Cerebellar cortex (tissue), 1 donor: ENCODE results near the gene AIG1.
"Not testable (repeated sequence)": the region's sequence is repeated elsewhere in the genome, so short reads cannot be mapped to it uniquely, and the experiment has no call there.

ENCODE experiments used
- DNase-seq: peaks from one replicate; pipeline ENCODE4 v3.0.0-alpha.2; 2015; ENCODE audit warnings: low spot score

AIG1 gene

DNA sequence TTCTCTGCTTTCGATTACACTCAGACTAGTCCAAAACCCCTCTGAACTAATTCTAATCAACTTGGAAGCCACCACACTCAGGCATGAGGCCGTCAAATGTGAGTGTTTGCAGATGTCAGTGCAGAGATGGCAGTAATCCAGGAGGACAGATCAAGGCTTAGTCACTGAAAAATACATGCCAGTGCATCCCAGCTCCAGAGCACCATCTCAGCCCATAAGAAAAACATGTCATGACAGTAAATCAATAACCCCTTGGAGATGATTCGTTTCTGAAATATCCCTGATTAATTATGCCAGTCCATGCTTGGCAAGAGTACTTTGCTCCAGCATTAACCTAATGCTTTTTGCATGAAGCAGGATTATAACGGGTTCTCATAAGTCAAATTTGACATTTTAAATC is 210.3 kb downstream of the AIG1 start:
- DNase-seq, result no peak

DNA sequence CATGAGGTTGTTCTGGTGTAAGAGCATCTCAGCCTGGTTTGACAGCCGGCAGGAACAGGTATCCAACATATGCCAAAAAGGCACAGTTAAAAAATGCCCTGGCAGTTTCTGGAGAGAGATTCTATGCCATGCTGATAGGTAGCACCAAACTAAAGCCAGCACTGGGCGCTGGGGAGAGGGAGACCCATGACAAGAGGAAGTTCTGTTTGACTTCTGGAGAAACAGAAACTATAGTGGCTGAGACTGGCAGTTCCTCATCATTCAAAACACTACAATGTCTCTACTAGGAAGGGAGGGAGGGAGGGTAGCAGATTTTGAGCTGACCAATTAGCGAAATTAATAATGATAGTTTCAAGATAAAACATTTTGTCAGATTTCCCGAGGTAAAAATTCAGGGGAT is 215.7 kb downstream of the AIG1 start:
- DNase-seq, result no peak

DNA sequence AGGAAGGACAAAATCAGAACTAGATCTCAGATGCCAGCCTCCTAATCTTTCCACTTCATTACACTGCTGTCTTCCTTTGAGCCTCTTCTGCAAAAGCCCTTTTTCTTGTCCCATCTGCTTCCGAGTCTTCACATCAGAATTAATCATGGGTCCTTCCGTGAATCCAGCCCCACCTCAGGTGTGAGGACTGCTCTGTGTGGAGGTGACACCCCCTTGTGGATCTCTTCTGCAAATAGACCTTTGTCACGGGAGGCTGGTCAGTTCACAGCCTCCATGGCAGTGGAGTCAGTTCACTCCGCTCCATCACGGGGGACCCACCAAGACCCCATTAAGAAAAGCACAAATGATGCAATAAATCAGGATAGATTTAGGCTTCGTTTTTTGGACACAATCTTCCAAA is 218.7 kb downstream of the AIG1 start:
- peak; percentile 53 for DNase-seq

DNA sequence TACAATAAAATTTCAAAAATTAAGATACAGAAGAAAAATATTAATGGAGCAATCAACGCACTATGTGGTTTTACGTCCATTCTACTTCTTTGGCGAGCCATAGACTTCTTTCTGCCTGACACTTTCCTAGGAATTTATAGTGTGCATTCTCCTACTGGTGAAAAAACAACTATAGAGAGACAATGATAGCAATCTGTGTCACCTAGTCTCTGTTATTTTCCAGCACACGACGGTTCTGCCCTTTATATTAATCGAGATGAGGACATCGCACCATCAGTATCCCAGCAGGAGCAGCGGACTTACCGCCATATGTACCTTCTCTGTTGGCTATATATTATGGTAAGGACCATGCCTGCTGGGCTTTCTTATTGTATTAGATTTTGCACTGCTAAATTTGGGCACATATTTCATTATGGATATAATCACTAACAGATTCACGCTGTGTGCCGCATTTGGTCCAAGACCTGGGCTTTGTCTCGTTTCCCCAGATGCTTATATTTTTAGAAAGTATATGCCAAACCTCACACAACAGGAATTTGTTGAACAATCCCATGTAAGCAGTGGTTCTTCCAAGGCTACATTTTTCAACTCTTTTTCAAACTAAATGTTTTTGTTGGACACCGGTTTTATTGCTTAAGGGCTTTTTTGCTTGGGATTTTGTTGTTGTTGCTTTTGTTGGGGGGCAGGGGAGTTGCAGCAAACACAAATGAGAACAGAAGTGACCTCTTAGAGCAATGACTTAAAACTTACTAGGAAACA is 223.4 kb downstream of the AIG1 start:
- no peak for DNase-seq

DNA sequence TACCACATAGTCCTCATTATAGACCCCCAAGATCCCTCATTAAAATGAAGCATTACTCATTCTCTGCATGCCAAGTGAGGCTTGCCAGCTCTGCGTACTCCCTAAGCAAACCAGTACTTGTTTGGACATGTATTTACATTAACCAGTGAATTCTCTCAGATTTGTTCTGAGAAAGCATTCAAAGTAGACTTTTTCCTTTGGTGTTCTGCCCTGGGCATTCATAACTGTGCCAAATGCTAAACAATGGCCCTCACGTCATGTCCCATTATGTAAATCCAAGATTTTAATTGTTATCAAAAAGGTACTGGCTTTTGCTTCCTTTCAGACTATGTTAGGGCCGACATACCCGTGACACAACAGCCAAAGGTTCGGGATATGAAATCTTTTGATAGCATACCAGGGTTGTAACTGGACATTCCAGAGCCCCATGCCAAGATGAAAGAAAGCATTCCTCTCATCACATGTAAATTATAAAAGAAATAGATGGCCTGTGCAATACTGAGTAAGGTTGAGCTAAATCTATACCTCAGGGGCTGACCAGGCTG is 225.6 kb downstream of the AIG1 start:
- no peak for DNase-seq

DNA sequence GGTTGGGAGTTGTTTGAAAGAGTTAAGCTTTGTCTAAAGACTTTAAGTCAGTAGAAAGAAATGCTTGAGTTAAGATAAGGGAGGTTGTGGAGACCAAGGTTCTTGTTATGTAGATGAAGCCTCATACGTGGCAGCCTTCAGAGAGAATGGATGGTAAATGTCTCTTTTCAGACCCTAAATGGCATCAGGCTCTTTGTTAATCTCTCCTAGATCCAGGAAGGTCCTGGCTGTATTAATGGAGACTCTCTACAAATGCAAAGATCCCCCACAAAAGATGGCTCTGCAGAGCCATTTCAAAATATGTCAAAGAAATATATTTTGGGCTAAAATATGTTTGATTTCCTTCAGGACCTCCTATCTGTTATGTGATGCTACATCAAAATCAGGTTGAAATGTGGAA is 228.2 kb downstream of the AIG1 start:
- DNase-seq, result no peak

DNA sequence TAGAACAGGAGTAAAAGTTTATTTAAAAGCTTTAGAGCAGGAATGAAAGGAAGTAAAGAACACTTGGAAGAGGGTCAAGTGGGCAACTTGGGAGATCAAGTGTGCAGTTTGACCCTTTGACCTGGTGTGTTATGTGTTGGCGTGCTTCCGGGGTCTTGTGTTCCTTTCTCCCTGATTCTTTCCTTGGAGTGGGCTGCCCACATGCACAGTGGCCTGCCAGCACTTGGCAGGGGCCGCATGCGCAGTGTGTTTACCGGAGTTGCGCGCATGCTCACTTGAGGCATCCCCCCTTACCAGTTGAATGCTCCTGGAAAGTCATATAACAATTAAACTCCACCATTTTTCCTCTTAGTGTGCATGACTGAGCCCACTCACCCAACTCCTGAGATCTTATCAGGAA is 229.5 kb downstream of the AIG1 start:
- no peak for DNase-seq

DNA sequence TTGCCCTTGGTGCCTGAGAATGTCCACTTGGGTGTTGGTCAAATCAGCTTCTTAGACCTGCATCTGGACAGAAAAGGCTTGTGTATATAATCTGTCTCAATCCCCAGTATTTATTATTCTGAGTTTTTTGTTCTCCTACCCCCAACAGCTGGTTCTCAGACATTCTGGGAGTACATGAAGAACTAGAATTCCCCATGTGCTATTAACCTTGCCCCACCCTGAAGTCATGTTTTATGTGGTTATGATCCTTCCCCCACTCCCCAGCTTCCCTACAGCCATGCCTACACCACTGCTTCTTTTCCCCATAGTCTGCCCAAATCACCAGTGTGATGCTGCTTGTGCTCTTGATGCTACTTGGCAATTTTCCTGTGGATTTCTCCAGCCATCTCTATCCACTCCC is 232.8 kb downstream of the AIG1 start:
- DNase-seq, result no peak

DNA sequence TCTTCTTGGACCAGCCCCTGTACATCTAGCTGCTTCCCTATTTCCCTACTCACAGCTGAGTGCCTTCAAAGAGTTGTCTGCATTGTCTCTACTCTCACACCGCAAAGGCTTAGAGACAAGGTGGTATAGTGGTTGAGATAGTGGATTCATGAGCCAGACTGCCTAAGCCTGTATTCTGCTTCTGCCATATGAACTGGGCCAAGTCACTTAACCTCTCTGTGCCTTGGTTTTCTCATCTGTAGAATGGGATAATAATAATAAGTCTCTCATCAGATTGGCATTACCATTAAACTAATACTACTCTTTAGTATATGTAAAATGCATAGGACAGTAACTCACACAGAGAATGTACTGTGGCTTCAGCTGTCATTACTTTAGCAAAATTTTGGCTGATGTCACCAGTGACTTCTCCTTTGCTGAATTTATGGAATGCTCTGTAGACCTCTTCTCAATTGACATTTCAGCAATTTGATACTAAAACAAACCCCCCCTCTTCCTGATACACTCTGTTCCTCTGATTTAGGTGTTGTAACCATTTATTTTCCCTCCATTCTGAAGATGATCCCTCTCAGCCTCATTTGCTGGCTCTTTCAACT is 233.7 kb downstream of the AIG1 start:
- no peak for DNase-seq

DNA sequence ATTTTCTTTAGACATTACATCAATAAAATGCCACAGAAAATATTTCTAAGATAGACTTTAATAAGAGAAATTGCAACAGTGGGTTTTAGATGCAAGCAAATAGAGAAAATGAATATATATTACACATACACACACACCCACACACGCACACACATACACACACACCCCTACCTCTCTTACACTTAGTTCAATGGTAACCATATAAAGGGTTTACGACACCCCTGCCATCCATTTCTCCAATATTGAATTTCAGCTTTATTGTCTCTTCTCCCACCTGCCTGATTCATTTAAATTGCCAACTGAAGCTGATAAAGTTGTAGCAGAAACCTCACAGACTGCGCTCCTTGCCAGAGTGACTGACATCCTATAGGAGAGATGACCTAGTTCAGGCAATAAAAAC is 235.2 kb downstream of the AIG1 start:
- no peak for DNase-seq

DNA sequence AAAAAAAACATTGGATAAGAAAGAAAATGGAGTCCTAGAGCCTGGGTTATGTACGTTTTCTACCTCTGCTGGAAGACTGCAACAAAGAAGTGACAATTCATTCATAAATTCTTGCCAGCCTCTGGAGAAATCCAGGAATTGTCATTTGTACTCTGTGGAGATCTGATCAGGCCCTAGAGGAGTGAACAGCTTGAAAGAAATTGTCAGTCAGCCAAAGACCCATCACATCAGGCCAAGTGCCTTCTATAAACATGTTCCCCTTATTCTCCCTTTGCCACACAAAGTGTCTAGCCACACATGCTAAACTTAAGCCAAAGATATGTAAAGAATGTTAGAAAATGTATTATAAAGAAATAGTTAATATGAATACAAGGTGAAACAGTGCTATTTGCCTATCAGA is 237.4 kb downstream of the AIG1 start:
- no peak for DNase-seq

DNA sequence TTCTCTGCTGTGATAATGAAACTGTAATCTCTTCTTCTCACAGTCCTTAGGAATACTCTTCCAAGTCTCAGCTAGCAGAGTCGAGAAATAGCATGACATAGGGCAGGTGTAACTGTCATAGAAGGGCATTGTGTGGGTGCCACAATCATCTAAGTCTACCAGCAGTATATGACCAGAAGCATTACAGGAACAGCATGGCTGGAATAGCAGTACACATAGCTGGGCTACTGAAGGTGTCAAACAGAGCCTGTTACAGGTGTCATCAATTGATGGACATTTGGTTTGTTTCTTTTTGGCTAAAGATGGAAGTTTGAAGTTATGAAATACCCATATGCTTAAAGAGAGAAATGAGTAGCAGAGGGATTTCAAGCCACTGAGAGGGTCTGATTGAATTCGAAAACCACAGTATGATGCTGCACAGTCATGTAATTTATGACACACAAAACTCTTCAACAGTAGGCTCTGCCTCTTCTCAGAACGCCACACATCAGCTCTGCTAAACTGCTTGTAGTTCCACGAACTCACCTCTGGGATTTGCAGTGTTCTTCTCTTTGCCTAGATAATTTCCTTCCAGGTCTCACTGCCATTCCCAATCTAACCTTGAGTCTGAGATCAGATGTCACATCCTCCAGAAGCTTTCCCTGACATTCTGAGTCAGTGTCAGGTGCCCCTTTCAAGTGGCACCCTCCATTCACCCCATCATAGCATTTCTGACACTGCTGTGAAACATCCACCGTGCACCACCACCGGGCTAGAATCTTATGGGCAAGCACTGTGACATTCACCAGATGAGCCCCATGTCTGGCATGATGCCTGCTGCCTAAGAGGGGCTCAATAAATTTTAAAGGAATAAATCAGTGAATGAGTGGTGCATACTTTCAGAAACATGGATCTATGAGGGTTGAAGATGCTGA is 238.8 kb downstream of the AIG1 start:
- DNase-seq, result no peak

DNA sequence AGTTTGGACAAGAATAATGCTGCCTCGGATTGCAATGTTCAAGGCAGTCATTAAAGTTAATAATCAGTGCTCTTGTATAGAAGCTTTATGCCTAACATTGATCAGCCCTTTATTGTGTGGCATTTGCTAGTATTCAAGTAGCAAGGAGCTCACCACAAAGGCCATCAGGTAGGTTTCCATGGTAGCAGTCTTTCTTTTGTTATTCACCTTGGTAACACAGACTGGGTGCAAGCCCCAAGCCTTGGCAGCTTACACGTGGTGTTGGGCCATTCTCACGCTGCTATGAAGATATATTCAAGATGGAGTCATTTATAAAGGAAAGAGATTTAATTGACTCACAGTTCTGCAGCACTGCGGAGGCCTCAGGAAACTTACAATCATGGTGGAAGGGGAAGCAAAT is 240.5 kb downstream of the AIG1 start:
- DNase-seq, result no peak

DNA sequence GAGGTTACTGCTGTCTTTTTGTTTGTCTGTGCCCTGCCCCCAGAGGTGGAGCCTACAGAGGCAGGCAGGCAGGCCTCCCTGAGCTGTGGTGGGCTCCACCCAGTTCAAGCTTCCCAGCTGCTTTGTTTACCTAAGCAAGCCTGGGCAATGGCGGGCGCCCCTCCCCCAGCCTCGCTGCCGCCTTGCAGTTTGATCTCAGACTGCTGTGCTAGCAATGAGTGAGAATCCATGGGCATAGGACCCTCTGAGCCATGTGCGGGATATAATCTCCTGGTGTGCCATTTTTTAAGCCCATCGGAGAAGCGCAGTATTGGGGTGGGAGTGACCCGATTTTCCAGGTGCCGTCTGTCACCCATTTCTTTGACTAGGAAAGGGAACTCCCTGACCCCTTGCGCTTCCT is 247.1 kb downstream of the AIG1 start:
- DNase-seq, result not testable (repeated sequence)

DNA sequence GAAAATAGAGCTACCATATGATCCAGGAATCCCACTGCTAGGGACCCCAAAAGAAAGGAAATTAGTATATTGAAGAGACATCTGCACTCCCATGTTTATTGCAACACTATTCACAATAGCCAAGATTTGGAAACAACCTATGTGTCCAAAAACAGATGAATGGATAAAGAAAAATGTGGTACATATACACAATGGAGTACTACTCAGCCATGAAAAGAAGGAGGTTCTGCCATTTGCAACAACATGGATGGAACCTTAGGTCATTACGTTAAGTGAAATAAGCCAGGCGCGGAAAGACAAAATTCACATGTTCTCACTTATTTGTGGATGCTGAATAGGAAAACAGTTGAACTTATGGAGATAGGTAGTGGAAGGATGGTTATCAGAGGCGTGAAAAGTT is 252.5 kb downstream of the AIG1 start:
- DNase-seq, result no peak

DNA sequence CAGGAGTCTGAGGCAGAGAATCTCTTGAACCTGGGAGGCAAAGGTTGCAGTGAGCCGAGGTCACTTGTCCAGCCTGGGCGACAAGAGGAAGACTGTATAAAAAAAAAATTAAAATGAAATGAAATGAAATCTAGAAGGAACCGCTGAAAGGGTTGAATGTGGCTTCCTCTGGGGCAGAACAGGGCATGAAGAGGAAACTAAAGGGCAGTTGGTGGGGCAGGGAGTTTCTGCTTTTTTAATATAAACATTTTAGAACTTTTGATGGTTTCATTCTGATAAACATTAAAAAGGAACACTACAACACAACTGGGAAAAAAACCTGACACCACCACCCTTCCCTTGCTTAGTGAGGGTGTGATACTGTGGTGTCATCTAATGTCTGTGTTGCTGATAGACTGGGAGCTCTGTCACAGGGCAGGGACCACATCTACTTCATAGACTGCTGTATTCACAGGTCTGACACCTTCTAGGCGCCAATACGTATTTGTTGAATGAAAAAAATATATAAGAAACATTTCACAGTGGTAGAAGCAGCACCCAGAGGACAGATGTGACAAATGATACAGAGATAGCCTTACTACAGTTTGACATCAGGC is 260.9 kb downstream of the AIG1 start:
- no peak for DNase-seq

DNA sequence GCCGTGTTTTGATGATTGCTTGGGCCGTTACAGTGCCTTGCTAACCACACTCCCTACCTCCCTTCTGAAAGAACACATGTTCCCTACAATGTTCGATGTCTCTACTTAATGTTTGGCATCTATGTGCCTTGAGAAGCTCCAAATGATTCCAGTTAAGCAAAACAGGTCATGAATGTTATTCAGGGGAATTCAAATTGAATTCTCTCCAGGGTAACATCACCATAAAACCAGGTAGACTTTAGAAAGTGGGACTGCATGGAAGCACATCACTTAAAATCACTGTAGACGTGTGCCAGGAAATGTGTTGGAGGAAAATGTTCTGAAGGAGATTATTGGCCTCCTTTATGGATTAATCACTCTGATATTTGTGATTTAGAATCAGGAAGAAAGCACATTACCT is 261.7 kb downstream of the AIG1 start:
- DNase-seq, result no peak

DNA sequence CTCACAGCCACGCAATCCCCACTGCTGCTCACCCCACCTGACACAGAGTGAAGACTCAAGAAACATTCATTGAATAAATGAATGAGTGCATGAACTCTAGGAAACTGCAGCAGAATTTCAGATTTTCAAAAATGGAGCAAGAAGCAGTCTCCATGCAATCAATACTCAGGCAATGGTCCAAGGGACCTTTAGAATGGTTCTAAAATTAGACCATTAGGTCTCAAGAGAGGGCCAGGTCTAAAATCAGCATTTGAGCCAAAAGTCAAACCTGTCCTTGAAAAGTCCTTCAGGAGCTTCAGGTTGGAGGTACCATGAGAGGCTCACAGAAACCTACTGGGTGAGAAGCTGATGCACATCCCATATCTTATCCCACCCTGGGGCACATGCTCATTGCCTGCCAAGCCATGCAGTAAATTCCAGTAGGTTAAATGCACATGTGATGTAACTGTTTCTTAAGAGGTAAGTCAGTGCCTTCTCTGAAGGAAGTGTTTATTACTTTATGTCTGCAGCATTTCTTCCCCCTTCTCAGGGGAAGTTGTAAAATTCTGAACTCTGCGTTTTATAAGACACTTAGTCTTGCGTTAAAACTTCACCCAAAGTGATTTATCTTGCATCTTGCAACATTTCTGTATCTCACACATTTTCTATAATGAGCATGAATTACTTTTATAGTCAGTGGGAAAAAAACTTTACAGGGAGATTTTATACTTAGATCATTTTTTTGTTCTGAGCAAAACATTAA is 263.2 kb downstream of the AIG1 start:
- no peak for DNase-seq

DNA sequence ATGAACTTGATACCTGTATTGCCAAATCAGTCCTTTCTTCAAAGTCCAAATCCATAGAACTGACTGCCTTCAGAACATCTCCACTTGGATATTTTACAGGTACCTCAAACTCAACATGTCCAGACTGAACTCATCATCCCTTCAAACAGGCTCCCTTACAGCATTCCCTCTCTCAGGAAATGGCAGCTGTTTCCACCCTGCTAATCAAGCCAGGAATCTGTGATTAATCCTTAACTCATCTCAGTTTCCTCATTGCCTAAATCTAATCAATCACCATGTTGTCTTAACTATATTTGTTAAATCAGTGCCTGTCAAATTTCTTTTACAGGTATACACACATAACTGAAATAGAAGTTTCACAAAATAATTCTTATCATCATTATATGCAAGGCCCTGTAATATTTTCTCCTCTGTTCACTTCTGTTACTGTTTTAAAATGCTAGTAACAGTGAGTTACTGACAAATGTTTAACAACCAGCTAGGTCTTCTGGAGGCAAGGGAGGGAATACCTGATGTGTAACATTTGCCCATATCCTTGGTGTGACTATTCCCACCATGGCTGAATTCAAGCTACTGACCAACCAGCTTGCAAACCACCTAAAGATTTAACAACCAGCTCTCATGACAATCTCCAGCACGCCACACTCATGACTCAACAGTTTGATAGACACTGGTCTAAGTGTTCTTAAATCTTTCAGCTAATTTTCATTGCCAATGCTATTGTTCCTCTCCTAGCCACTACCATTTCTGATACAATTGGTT is 264.9 kb downstream of the AIG1 start:
- DNase-seq, result no peak

DNA sequence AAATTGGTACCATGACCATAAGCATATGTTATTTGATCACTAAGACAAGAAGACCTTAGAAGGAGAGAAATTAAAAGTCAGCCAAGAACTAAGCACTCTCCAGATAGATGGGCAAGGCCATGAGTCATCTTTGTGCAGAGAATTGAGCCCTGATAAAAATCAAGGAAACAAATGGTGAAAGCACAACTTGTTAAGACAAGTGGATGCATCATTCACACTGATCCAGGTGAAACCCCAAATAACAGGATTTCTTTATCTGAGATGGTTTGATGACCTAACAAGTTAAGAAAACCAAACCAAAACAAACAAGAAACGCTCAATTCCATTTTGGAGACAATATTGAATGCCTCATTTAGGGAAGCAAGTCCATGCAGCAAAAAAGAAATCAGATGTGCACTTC is 268.2 kb downstream of the AIG1 start:
- DNase-seq, result no peak

DNA sequence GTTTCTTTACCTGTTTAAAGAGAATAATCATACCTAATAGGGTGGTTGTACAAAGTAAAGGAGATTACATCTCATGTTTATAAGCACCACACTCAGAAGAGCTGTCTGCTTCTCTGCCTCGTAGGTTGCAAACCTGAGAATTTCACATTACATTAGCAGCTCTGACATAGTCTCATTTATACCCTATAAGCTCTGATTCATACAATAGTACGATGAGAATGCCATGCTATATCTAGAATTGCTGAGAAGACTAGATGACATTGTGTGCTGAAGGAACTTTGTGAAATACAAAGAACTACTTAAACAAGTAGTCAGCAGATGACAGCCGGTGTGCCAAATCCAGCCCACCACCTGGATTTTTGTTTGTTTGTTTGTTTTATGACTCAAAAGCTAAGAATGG is 268.6 kb downstream of the AIG1 start:
- DNase-seq, result no peak
